ENCODE data around the gene AANAT.

DNA sequence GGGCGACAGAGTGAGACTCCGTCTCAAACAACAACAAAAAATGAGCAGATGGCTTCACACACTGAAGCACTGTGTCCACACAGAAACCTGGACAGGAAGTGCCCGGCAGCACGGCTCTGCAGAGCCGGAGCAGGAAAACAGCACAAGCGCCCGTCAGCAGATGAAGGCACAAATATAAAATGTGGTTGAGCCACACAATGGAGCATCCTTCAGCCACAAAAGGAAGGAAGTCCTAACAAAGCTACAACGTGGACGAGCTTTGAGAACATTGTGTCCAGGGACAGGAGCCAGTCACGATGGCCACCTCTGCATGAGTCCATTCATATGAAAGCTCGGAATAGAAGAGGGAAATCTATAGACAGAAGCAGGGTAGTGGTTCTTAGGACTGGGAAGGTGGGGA lies 18.2 kb downstream of the AANAT start:
- TF ChIP-seq CTCF (IDR thresholded peaks at IDR 0.05) = no peak
- TF ChIP-seq POLR2A (IDR thresholded peaks at IDR 0.05) = no peak

Data from adrenal gland (tissue), 5 donors.